ENCODE results near the gene ABTB2.

GRCh38 chr11:34238966-34239365 lies 118.8 kb downstream of the ABTB2 start:
- TF ChIP-seq MAX (IDR thresholded peaks at IDR 0.05) (no peak), POLR2A (IDR thresholded peaks at IDR 0.05; ENCODE audit: low read length) (no peak), HOXA7 (CRISPR knock-in tag; IDR thresholded peaks at IDR 0.05) (no peak), JUN (IDR thresholded peaks at IDR 0.05) (no peak), E2F6 (IDR thresholded peaks at IDR 0.05; ENCODE audit: borderline replicate concordance, low read depth) (no peak), RCOR1 (IDR thresholded peaks at IDR 0.05; ENCODE audit: low read depth, low read length) (no peak), MAZ (IDR thresholded peaks at IDR 0.05; ENCODE audit: borderline replicate concordance, low read depth, low read length) (no peak)

All from A549 (cell line).